ENCODE measurements around the gene OGFRL1.

GRCh38 chr6:71351190-71351589 is 62.6 kb downstream of the OGFRL1 start:
- TF ChIP-seq, protein P1, sequence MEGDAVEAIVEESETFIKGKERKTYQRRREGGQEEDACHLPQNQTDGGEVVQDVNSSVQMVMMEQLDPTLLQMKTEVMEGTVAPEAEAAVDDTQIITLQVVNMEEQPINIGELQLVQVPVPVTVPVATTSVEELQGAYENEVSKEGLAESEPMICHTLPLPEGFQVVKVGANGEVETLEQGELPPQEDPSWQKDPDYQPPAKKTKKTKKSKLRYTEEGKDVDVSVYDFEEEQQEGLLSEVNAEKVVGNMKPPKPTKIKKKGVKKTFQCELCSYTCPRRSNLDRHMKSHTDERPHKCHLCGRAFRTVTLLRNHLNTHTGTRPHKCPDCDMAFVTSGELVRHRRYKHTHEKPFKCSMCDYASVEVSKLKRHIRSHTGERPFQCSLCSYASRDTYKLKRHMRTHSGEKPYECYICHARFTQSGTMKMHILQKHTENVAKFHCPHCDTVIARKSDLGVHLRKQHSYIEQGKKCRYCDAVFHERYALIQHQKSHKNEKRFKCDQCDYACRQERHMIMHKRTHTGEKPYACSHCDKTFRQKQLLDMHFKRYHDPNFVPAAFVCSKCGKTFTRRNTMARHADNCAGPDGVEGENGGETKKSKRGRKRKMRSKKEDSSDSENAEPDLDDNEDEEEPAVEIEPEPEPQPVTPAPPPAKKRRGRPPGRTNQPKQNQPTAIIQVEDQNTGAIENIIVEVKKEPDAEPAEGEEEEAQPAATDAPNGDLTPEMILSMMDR (IDR thresholded peaks at IDR 0.05; ENCODE audit: insufficient read depth, low read depth, low read length) = no peak
- TF ChIP-seq EZH2 (IDR thresholded peaks at IDR 0.05; ENCODE audit: insufficient read depth, low read length) = no peak

Measured in astrocyte (in vitro differentiated cells and primary cell).